Uterus (tissue), 2 donors: ENCODE results near the gene TMEM51.

Source experiments
- POLR2A ChIP-seq, 2 donors: fragments of 450-650 bp; IDR thresholded peaks; one replicate each; pipeline ENCODE4 v1.6.1; 2016; ENCODE audit warnings: antibody characterized with exemption in 2 of 2, mild to moderate bottlenecking in 1 of 2, moderate library complexity in 1 of 2
- TF ChIP-seq, protein P1 (sequence below), 4 experiments: fragments of 200-600 bp in 2 of 4; fragments of 450-650 bp in 2 of 4; sonication (generic) in 2 of 4; IDR thresholded peaks; one replicate each; pipeline ENCODE4 v1.5.1; 2016 to 2019; ENCODE audit warnings: antibody characterized with exemption in 4 of 4, mild to moderate bottlenecking in 2 of 4, moderate library complexity in 1 of 4

DNA sequence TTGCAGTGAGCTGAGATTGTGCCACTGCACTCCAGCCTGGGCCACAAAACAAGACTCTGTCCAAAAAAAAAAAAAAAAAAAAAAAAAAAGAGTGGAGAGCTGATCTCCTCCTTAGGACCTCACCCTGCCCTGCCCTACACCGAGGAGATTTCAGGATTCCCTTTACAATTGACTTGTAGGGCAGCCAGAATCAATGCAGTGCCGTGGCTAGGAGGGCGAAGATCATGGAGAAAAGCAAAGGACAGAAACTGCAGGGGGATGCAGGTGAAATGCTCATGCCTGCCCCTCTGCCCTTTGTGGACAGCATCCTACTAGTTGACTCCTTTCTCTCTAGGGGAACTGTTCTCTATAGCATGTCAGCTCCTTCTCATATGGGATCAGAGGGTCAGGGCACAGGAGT is 103.0 kb downstream of the TMEM51 start:
- TF ChIP-seq, protein P1, sequence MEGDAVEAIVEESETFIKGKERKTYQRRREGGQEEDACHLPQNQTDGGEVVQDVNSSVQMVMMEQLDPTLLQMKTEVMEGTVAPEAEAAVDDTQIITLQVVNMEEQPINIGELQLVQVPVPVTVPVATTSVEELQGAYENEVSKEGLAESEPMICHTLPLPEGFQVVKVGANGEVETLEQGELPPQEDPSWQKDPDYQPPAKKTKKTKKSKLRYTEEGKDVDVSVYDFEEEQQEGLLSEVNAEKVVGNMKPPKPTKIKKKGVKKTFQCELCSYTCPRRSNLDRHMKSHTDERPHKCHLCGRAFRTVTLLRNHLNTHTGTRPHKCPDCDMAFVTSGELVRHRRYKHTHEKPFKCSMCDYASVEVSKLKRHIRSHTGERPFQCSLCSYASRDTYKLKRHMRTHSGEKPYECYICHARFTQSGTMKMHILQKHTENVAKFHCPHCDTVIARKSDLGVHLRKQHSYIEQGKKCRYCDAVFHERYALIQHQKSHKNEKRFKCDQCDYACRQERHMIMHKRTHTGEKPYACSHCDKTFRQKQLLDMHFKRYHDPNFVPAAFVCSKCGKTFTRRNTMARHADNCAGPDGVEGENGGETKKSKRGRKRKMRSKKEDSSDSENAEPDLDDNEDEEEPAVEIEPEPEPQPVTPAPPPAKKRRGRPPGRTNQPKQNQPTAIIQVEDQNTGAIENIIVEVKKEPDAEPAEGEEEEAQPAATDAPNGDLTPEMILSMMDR (IDR thresholded peaks at IDR 0.05): no peak
- no peak for TF ChIP-seq POLR2A (IDR thresholded peaks at IDR 0.05)
